ENCODE measurements around the gene POU2AF2.
"Not testable (repeated sequence)": the region's sequence is repeated elsewhere in the genome, so short reads cannot be mapped to it uniquely, and the experiment has no call there.

POU2AF2 gene

DNA sequence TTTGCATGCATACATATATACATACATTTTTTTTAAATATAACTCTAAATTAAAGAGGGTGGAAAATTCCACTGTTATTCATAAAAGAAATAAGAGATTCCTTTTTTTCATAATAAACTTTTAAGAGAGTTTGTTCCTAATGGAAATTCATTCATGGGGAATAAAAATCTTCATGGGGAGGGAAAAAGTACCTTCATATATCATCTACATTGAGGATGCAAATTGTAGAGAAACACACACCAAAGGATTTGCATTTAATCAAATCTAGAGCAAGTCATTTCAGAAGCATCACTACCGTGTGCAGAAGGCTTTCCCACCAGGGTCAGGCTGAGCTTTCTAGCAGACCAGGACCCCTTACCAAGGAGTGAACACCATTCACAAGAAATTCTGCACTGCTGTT is at the start of gene POU2AF2:
TSS of gene POU2AF2 (plus strand) at position 301 of the 400 bp plus-strand sequence. CDS start 129 bp downstream, outside the sequence.
- no peak for DNase-seq

- DNase-seq = no peak
These were observed 45.5 kb upstream of the POU2AF2 start for GRCh38 chr11:111200010-111200534.

DNA sequence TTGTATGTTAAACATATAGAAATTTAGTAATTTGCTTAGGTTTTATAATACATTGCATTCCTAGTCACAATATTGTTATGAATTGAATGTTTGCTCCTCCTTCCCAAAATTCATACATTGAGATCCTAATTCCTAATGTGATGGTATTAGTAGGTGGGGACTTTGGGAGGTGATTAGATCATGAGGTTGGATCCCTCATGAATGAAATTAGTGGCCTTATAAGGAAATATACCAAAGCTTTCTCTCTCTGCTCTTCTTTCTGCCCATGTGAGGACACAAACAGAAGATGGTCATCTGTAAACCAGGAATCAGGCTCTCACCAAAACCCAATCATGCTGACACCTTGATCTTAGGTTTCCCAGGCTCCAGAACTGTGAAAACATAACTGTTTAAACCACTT is 41.3 kb upstream of the POU2AF2 start:
- no peak for DNase-seq

GRCh38 chr11:111205632-111206385 is 39.7 kb upstream of the POU2AF2 start:
- DNase-seq = no peak

- no peak for DNase-seq
These were observed 39.1 kb upstream of the POU2AF2 start for GRCh38 chr11:111206472-111206871.

DNA sequence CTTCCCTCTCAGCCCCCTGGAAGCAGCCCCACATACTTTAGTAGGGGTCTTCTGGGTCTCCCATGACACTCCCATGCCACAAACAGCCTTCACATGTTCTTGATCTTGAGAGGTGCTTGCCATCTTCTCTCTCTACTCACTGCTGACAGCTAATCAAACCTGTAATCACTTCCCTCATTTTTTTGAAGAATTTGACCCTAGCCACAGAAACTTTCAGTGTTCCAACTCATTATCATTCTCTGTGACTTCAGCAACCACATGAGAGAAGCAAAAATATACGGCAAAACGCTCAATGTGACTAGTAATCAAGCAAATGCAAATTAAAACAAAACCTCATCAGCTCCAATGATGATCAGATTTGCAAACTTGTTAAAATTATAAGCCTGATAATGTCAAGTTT is 38.3 kb upstream of the POU2AF2 start:
- no peak for DNase-seq

DNA sequence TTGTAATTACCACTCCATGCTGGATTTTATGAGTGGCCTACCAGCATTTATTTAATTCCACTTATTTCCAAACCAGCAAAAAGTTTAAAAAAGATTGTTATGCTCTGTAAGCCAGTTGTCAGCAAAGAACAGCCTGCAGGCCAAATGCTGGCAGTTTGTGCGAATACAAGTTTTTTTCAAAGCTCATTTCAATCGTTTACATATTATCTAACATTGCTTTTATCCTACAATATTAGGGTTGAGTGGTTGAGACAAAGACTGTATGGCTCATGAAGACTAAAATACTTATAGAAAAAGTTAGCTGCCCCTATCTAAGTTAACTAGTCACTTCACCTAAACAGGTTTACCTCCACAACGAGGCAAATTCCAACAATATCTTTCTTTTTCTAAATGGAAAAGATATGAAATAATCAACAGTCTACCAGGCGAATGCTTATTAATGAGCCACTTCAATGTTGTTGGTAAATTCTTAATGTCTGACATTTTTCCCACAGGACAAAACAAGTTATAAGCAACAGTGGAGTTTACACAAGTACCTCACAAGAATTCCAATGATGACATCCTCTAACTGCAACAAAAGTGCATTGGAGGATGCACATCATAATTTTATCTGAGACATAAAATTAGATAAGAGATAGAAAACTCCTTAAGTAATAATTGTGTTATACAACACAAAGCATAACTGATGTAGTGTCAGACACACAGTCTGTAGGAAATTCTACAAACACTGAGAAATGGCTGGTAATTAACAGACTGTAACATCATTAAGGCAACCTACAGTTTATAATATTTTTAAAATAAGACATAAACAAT is 35.8 kb upstream of the POU2AF2 start:
- DNase-seq = no peak

- no peak for DNase-seq
These were observed 32.3 kb upstream of the POU2AF2 start for GRCh38 chr11:111213256-111213655.

GRCh38 chr11:111220721-111221120 is 24.8 kb upstream of the POU2AF2 start:
- DNase-seq = no peak

DNA sequence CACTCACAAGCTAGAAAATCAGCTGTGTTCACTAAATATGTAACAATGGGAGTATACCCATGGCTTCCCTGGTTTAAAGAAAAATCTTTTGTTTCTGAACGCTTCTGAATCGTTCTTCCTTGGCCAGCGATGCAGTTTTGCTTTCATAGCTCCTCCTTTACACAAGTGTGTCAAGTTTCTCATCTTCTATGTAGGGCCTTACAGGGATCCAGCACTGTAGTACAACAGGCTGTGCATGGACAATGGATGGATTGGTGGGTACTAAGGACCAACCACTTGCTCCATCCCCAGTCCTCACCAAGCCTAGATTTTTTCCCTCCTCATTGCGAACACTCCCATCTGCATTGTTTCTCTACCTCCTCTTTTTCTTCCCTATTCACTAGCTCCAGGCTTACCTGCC is 24.3 kb upstream of the POU2AF2 start:
- DNase-seq = no peak

- not testable (repeated sequence) for DNase-seq
These were observed 23.6 kb upstream of the POU2AF2 start for GRCh38 chr11:111221936-111222335.

GRCh38 chr11:111222821-111223455 is 22.6 kb upstream of the POU2AF2 start:
- not testable (repeated sequence) for DNase-seq

DNA sequence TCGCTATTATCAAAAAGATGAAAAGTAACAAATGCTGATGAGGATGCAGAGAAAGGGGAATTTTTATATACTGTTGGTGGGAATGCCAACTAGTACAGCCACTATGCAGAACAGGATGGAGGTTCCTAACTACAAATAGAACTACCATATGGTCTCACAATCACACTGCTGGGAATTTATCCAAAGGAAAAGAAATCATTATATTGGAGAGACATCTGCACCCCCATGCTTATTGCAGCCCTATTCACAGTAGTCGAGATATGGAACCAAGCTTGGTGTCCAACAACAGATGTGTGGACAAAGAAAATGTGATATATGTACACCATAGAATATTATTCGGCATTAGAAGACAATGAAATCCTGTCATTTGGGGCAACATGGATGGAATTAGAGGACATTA is 19.6 kb upstream of the POU2AF2 start:
- no peak for DNase-seq

- no peak for DNase-seq
These were observed 15.9 kb upstream of the POU2AF2 start for GRCh38 chr11:111229604-111230003.

GRCh38 chr11:111230122-111230465 is 15.4 kb upstream of the POU2AF2 start:
- peak in 1 of 56 donors; percentile 26 for DNase-seq

- no peak for DNase-seq
These were observed 13.7 kb upstream of the POU2AF2 start for GRCh38 chr11:111231836-111232235.

DNA sequence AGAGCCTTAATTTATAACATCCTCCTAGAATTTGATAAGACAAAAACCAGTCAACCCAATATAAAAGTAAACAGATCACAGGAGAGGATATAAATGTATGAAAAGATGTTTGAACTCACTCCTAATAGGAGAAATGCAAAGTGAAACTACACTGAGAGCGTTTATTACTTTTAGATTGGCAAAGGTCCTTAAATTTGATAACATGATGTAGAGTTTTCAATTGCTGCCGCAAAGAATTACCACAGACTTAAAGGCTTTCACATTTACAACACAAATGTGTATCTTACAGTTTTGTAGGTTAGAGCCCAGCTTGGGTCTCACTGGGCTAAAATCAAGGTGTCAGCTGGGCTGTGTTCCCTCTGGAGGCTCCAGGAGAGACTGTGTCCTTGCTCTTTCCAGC is 9.1 kb upstream of the POU2AF2 start:
- DNase-seq = no peak

DNA sequence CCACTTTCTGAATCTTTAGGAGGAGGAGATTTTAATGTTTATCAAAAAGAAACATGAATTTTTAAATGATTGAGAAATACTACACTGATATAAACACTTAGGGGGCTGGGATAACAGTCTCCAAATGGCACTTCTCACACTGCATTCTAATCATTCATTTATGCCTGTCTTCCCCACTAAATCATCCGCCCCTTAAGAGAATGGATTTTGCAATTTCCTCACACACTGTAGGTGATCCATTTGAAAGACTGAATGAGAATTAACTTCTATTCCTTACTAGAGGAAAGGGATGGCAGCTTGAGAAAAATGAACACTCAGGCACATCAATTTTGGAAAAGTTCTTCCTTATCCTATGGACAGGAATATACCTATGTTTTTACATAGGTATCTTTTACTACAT is 7.6 kb upstream of the POU2AF2 start:
- DNase-seq = no peak

DNA sequence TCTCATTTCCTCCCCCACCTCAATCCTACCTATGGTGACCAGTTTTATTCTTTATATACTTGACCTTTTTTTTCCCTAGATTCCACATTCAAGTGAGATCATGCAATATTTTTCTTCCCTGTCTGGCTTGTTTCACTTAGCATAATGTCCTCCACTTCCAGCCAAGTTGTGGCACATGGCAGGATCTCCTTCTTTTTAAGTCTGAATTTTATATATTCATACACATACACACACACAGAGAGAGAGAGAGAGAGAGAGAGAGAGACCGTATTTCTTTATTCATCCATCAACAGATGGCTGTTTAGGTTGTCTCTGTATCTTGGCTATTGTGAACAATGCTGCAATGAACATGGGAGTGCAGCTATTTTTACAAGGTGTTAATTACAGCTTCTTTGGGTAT is 1.4 kb downstream of the POU2AF2 start:
- no peak for DNase-seq

DNA sequence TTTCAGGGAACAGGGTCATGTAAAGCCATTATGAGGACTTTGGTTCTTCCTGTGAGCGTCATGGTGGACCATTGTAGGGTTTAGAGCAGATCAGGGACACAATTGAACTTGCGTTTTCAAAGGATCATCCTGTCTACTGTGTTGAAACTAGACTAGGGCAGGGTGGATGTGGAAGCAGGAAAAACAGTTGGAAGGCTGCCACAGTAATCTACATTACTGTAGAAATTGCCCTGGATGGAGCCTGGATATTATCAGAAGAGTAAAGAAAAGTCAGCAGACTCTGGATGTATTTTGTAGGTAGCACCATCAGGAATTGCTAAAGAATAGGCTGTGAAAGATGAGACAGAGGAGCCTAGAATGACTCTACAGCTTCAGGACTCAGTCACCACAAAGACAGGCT is 5.4 kb downstream of the POU2AF2 start:
- no peak for DNase-seq

GRCh38 chr11:111253131-111253530 is 7.6 kb downstream of the POU2AF2 start:
- no peak for DNase-seq

- no peak for DNase-seq
These were observed 8.1 kb downstream of the POU2AF2 start for GRCh38 chr11:111253630-111254029.

All from amygdala (tissue), 56 donors.